GM23338 (cell line): ENCODE measurements around the gene GRIA2. TPM values are rescaled to one million over a fixed set of nuclear protein-coding genes. Genes with fewer than 3 reads are reported as not detected.
A peak's percentile ranks its signal among the peaks of the same experiment; 100 is the strongest.

Experiments used
- ATAC-seq: fragments of 200-7000 bp; cut with Tn5 transposase; 3 replicates; pipeline ENCODE4 v1.9.1; 2020
- DNase-seq: peaks from one replicate; pipeline ENCODE4 v3.0.0-alpha.2; 2015; ENCODE audit warnings: low spot score
- H2AFZ ChIP-seq: fragments of 200-600 bp; sonication (generic); 2 replicates; pipeline ENCODE4 v1.8.0; 2016; ENCODE audit warnings: antibody characterized with exemption, mild to moderate bottlenecking, moderate library complexity
- H3F3A ChIP-seq: fragments of 200-600 bp; sonication (generic); replicated peaks from 2 replicates; pipeline ENCODE4 v1.8.0; 2017; ENCODE audit warnings: antibody characterized with exemption, mixed run types, low read depth
- H3K27ac ChIP-seq: fragments of 200-600 bp; sonication (generic); 2 replicates; pipeline ENCODE4 v1.6.1; 2016; ENCODE audit warnings: low read depth
- H3K27me3 ChIP-seq: fragments of 200-600 bp; sonication (generic); 2 replicates; pipeline ENCODE4 v1.8.0; 2016; ENCODE audit warnings: mild to moderate bottlenecking, mixed run types, moderate library complexity; ENCODE audit not compliant: insufficient read depth
- H3K36me3 ChIP-seq: fragments of 200-600 bp; sonication (generic); 2 replicates; pipeline ENCODE4 v1.8.0; 2016; ENCODE audit warnings: mild to moderate bottlenecking; ENCODE audit not compliant: insufficient read depth
- H3K4me1 ChIP-seq: fragments of 200-600 bp; sonication (generic); 2 replicates; pipeline ENCODE4 v1.8.0; 2016; ENCODE audit warnings: mild to moderate bottlenecking, moderate library complexity; ENCODE audit not compliant: insufficient read depth
- H3K4me2 ChIP-seq: fragments of 200-600 bp; sonication (generic); 2 replicates; pipeline ENCODE4 v1.7.1; 2017; ENCODE audit warnings: mixed run types
- H3K4me3 ChIP-seq: fragments of 200-600 bp; sonication (generic); 2 replicates; pipeline ENCODE4 v1.6.1; 2016; ENCODE audit warnings: mixed run types
- H3K79me2 ChIP-seq: fragments of 200-600 bp; sonication (generic); replicated peaks from 2 replicates; pipeline ENCODE4 v1.8.0; 2017; ENCODE audit warnings: mild to moderate bottlenecking; ENCODE audit not compliant: insufficient read depth
- H3K9me2 ChIP-seq: fragments of 200-600 bp; sonication (generic); 2 replicates; pipeline ENCODE4 v1.8.0; 2017; ENCODE audit not compliant: insufficient read depth
- H4K20me1 ChIP-seq: fragments of 200-600 bp; sonication (generic); replicated peaks from 2 replicates; pipeline ENCODE4 v1.8.0; 2017; ENCODE audit warnings: mild to moderate bottlenecking; ENCODE audit not compliant: insufficient read depth
- H3K27ac Mint-ChIP-seq: 2 replicates; pipeline ENCODE4 v1.8.0; 2020; ENCODE audit warnings: inconsistent platforms, mild to moderate bottlenecking, moderate library complexity, mixed read lengths
- H3K27me3 Mint-ChIP-seq: 3 replicates; pipeline ENCODE4 v1.8.0; 2022; ENCODE audit warnings: low read depth, mild to moderate bottlenecking, moderate library complexity, mixed read lengths, inconsistent platforms; ENCODE audit not compliant: insufficient read depth, poor library complexity
- H3K36me3 Mint-ChIP-seq: 3 replicates; pipeline ENCODE4 v1.8.0; 2021; ENCODE audit warnings: low read depth, mild to moderate bottlenecking, inconsistent platforms, moderate library complexity, mixed read lengths
- H3K4me1 Mint-ChIP-seq: 3 replicates; pipeline ENCODE4 v1.8.0; 2020; ENCODE audit warnings: mild to moderate bottlenecking, inconsistent platforms, mixed read lengths
- H3K4me3 Mint-ChIP-seq: 3 replicates; pipeline ENCODE4 v1.8.0; 2021; ENCODE audit warnings: moderate library complexity, mild to moderate bottlenecking, inconsistent platforms, mixed read lengths
- H3K9me3 Mint-ChIP-seq: 3 replicates; pipeline ENCODE4 v1.8.0; 2020; ENCODE audit warnings: moderate library complexity, mild to moderate bottlenecking, inconsistent platforms, mixed read lengths
- CREB1 ChIP-seq: fragments of 250-450 bp; sonication (Bioruptor Pico); IDR thresholded peaks from 2 replicates; pipeline ENCODE4 v1.5.0; 2020; ENCODE audit warnings: low read depth, mild to moderate bottlenecking, moderate library complexity
- EZH2phosphoT487 ChIP-seq: fragments of 200-600 bp; sonication (generic); IDR thresholded peaks from one replicate; pipeline ENCODE4 v1.8.1; 2018; ENCODE audit warnings: antibody characterized with exemption; ENCODE audit not compliant: unreplicated experiment
- JUNB ChIP-seq: IDR thresholded peaks from one replicate; pipeline ENCODE4 v1.6.1; 2016; ENCODE audit warnings: antibody characterized with exemption; ENCODE audit not compliant: unreplicated experiment
- ZNF114 ChIP-seq: fragments of 250-450 bp; sonication (Bioruptor Pico); IDR thresholded peaks from 2 replicates; pipeline ENCODE4 v1.5.0; 2020; ENCODE audit warnings: mild to moderate bottlenecking, moderate library complexity
- ZNF331 ChIP-seq: fragments of 250-450 bp; sonication (Bioruptor Pico); IDR thresholded peaks from 2 replicates; pipeline ENCODE4 v1.5.0; 2020; ENCODE audit warnings: low read depth, mild to moderate bottlenecking, moderate library complexity
- ZNF462 ChIP-seq: fragments of 250-450 bp; sonication (Bioruptor Pico); IDR thresholded peaks from 2 replicates; pipeline ENCODE4 v1.5.0; 2020; ENCODE audit warnings: mild to moderate bottlenecking, moderate library complexity
- polyA plus RNA-seq: library from polyadenylated mRNA; unstranded; fragments of >200 nt; fragmentation: Nextera tagmentation; extraction: Ambion mirVana; gene quantifications from 2 replicates; pipeline ENCODE4 v1.2.1, GENCODE V29; 2016
- total RNA-seq: library from RNA; depleted of rRNA; stranded (reverse); fragments of >200 nt; shearing (Covaris generic); gene quantifications from 2 replicates; pipeline ENCODE4 v1.2.3, GENCODE V29; 2014
- TF ChIP-seq, protein P1 (sequence below), 2 experiments: fragments of 200-600 bp in 1 of 2; sonication (generic) in 1 of 2; conservative IDR thresholded peaks; 2 replicates each; pipeline versions ENCODE4 v1.5.1 to v1.6.1; 2016 to 2017; ENCODE audit warnings: antibody characterized with exemption in 2 of 2, low read depth in 2 of 2, mild to moderate bottlenecking in 2 of 2, moderate library complexity in 1 of 2

The GRIA2 gene
- total and polyA plus RNA-seq, 2 experiments from 2014 or later = not detected

- TF ChIP-seq, protein P1, sequence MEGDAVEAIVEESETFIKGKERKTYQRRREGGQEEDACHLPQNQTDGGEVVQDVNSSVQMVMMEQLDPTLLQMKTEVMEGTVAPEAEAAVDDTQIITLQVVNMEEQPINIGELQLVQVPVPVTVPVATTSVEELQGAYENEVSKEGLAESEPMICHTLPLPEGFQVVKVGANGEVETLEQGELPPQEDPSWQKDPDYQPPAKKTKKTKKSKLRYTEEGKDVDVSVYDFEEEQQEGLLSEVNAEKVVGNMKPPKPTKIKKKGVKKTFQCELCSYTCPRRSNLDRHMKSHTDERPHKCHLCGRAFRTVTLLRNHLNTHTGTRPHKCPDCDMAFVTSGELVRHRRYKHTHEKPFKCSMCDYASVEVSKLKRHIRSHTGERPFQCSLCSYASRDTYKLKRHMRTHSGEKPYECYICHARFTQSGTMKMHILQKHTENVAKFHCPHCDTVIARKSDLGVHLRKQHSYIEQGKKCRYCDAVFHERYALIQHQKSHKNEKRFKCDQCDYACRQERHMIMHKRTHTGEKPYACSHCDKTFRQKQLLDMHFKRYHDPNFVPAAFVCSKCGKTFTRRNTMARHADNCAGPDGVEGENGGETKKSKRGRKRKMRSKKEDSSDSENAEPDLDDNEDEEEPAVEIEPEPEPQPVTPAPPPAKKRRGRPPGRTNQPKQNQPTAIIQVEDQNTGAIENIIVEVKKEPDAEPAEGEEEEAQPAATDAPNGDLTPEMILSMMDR (conservative IDR thresholded peaks at IDR 0.05; ENCODE audit: low read depth in 2 of 2) = no peak
- TF ChIP-seq ZNF114 (no peak), ZNF462 (CRISPR knock-in tag) (no peak), JUNB (no peak), CREB1 (no peak), ZNF331 (no peak)
These were observed 25.2 kb upstream of the GRIA2 start (continued) for GRCh38 chr4:157195374-157195773.

- H3K27ac Mint-ChIP-seq = no peak overlapping the region
These were observed 24.5 kb upstream of the GRIA2 start for GRCh38 chr4:157196046-157196445.

More at GRCh38 chr4:157196046-157196445, 24.5 kb upstream of the GRIA2 start:
- TF ChIP-seq EZH2phosphoT487 (no peak), ZNF462 (CRISPR knock-in tag) (0 out of 2 replicates have a peak, but pooled peaks have one; percentile 21)
- no peaks in the 10 kb centered on the region for H3K36me3 ChIP-seq
- H3K27me3 Mint-ChIP-seq = no peaks in the 10 kb centered on the region
- no peak overlapping the region for H3K27ac ChIP-seq
- H3K36me3 Mint-ChIP-seq = no peaks in the 10 kb centered on the region
- H3K4me2 ChIP-seq = peak overlapping the region; percentile 25; the same call in 1 of the 2 replicates
- no peaks in the 10 kb centered on the region for H4K20me1 ChIP-seq
- DNase-seq (peak; percentile 60), ATAC-seq (peak; percentile 93)
- no peaks in the 10 kb centered on the region for H3F3A ChIP-seq
- no peaks in the 10 kb centered on the region for H3K9me2 ChIP-seq
- peaks cover 11% of the 10 kb centered on the region for H3K4me1 ChIP-seq
- H3K9me3 Mint-ChIP-seq = no peaks in the 10 kb centered on the region; the same call in 2 of the 3 replicates
- no peak overlapping the region for H3K4me3 ChIP-seq
- no peak overlapping the region for H3K4me3 Mint-ChIP-seq
- no peaks in the 10 kb centered on the region for H3K27me3 ChIP-seq
- no peak overlapping the region for H2AFZ ChIP-seq
- H3K79me2 ChIP-seq = no peaks in the 10 kb centered on the region
- peaks cover 19% of the 10 kb centered on the region for H3K4me1 Mint-ChIP-seq
